Hepatic stellate cell (primary cell): ENCODE measurements around the gene ZSWIM6.
"Not testable (repeated sequence)": the region's sequence is repeated elsewhere in the genome, so short reads cannot be mapped to it uniquely, and the experiment has no call there.

ENCODE experiments used
- DNase-seq: peaks from one replicate; pipeline ENCODE4 v3.0.0; 2011; ENCODE audit warnings: low spot score

The ZSWIM6 gene

GRCh38 chr5:61407706-61408270 lies 75.7 kb downstream of the ZSWIM6 start:
- DNase-seq, result no peak

GRCh38 chr5:61408476-61409168 lies 76.6 kb downstream of the ZSWIM6 start:
- peak; percentile 96 for DNase-seq

GRCh38 chr5:61409568-61409967 lies 77.5 kb downstream of the ZSWIM6 start:
- peak; percentile 86 for DNase-seq

GRCh38 chr5:61410811-61411210 lies 78.8 kb downstream of the ZSWIM6 start:
- DNase-seq, result no peak

GRCh38 chr5:61412361-61412760 lies 80.3 kb downstream of the ZSWIM6 start:
- no peak for DNase-seq

GRCh38 chr5:61413205-61413604 lies 81.1 kb downstream of the ZSWIM6 start:
- not testable (repeated sequence) for DNase-seq

- no peak for DNase-seq
Measured at GRCh38 chr5:61414806-61415205, 82.7 kb downstream of the ZSWIM6 start.

GRCh38 chr5:61416010-61416409 lies 84.0 kb downstream of the ZSWIM6 start:
- no peak for DNase-seq

- DNase-seq, result no peak
Measured at GRCh38 chr5:61416420-61416819, 84.4 kb downstream of the ZSWIM6 start.

GRCh38 chr5:61417340-61417739 lies 85.3 kb downstream of the ZSWIM6 start:
- no peak for DNase-seq

GRCh38 chr5:61417851-61418250 lies 85.8 kb downstream of the ZSWIM6 start:
- no peak for DNase-seq

- no peak for DNase-seq
Measured at GRCh38 chr5:61419106-61419505, 87.0 kb downstream of the ZSWIM6 start.

GRCh38 chr5:61420016-61420415 lies 88.0 kb downstream of the ZSWIM6 start:
- no peak for DNase-seq

- not testable (repeated sequence) for DNase-seq
Measured at GRCh38 chr5:61421262-61421661, 89.2 kb downstream of the ZSWIM6 start.

GRCh38 chr5:61423487-61424145 lies 91.6 kb downstream of the ZSWIM6 start:
- no peak for DNase-seq

GRCh38 chr5:61425918-61426317 lies 93.9 kb downstream of the ZSWIM6 start:
- DNase-seq, result no peak

- no peak for DNase-seq
Measured at GRCh38 chr5:61429906-61430305, 97.8 kb downstream of the ZSWIM6 start.

- DNase-seq, result no peak
Measured at GRCh38 chr5:61431923-61432620, 100.0 kb downstream of the ZSWIM6 start.

- DNase-seq, result no peak
Measured at GRCh38 chr5:61435368-61435767, 103.3 kb downstream of the ZSWIM6 start.

GRCh38 chr5:61438298-61438970 lies 106.4 kb downstream of the ZSWIM6 start:
- no peak for DNase-seq

GRCh38 chr5:61440086-61440485 lies 108.0 kb downstream of the ZSWIM6 start:
- DNase-seq, result no peak

GRCh38 chr5:61440596-61440995 lies 108.5 kb downstream of the ZSWIM6 start:
- no peak for DNase-seq
